Activated CD8-positive, alpha-beta memory T cell treated with anti-CD3 and anti-CD28 coated beads, Interleukin-2, amount 10 ng/mL, durations not matched to agents 7 days and 5 days (primary cell): ENCODE data around the gene KIF5B. TPM values are rescaled to one million over a fixed set of nuclear protein-coding genes. Genes with fewer than 3 reads are reported as not detected.
A peak's percentile ranks its signal among the peaks of the same experiment; 100 is the strongest.
"Not testable (repeated sequence)": the region's sequence is repeated elsewhere in the genome, so short reads cannot be mapped to it uniquely, and the experiment has no call there.

Experiments used
- ATAC-seq: fragments of 150-1000 bp; cut with Tn5 transposase; one replicate; pipeline ENCODE4 v1.10.0; 2021; ENCODE audit warnings: moderate library complexity
- CTCF ChIA-PET: fragments of 350-600 bp; sonication (Branson Sonifier 250); formaldehyde crosslinking; loops from one replicate; lab custom pipeline; 2021; ENCODE audit warnings: antibody characterized with exemption; lab: Charles Lee
- DNase-seq: peaks from one replicate; pipeline ENCODE4 v3.0.0-alpha.2; 2020
- H3K27ac Mint-ChIP-seq: one replicate; pipeline ENCODE4 v1.8.0; 2021; ENCODE audit warnings: mild to moderate bottlenecking, mixed read lengths
- H3K27me3 Mint-ChIP-seq: one replicate; pipeline ENCODE4 v1.8.0; 2021; ENCODE audit warnings: mixed read lengths
- H3K36me3 Mint-ChIP-seq: one replicate; pipeline ENCODE4 v1.8.0; 2021; ENCODE audit warnings: mild to moderate bottlenecking, mixed read lengths
- H3K4me1 Mint-ChIP-seq: one replicate; pipeline ENCODE4 v1.8.0; 2021; ENCODE audit warnings: mixed read lengths
- H3K4me3 Mint-ChIP-seq: one replicate; pipeline ENCODE4 v1.8.0; 2021; ENCODE audit warnings: mild to moderate bottlenecking, moderate library complexity, mixed read lengths
- H3K9me3 Mint-ChIP-seq: one replicate; pipeline ENCODE4 v1.8.0; 2022; ENCODE audit warnings: low read depth, mixed read lengths
- total RNA-seq, 2 experiments: library from RNA; stranded (reverse); gene quantifications; one replicate each; pipeline ENCODE4 v1.2.3, GENCODE V29; 2021

KIF5B gene
- total RNA-seq, 2 experiments from 2014 or later = 65.2 to 76.2 TPM

GRCh38 chr10:32051926-32052325, 4.3 kb downstream of the KIF5B start:
- peak overlapping the region; percentile 50 for H3K27ac Mint-ChIP-seq

GRCh38 chr10:32050177-32050576, 6.0 kb downstream of the KIF5B start:
- CTCF ChIA-PET = interaction anchor here (1.2 to 1.7 kb wide), 2 partner anchors 9 to 32 kb away, joined by 3 to 4 read pairs; no protein-coding TSS in a partner anchor
- H3K9me3 Mint-ChIP-seq = no peaks in the 10 kb centered on the region
- no peak overlapping the region for H3K4me3 Mint-ChIP-seq
- peaks cover 54% of the 10 kb centered on the region for H3K36me3 Mint-ChIP-seq
- H3K27me3 Mint-ChIP-seq = no peaks in the 10 kb centered on the region
- no peak for DNase-seq
- ATAC-seq = no peak
- peak overlapping the region; percentile 4 for H3K27ac Mint-ChIP-seq
- H3K4me1 Mint-ChIP-seq = peaks cover 65% of the 10 kb centered on the region

More at GRCh38 chr10:32051926-32052325, 4.3 kb downstream of the KIF5B start:
- no peak for DNase-seq
- Mint-ChIP-seq H3K9me3 (no peaks in the 10 kb centered on the region), H3K36me3 (peaks cover 43% of the 10 kb centered on the region), H3K4me1 (peaks cover 60% of the 10 kb centered on the region), H3K27me3 (no peaks in the 10 kb centered on the region), H3K4me3 (peak overlapping the region; percentile 27)
- no peak for ATAC-seq
- CTCF ChIA-PET = no interaction called here

- ATAC-seq (no peak), DNase-seq (no peak)
- H3K36me3 Mint-ChIP-seq = peaks cover 55% of the 10 kb centered on the region
- H3K27me3 Mint-ChIP-seq = no peaks in the 10 kb centered on the region
- peaks cover 71% of the 10 kb centered on the region for H3K4me1 Mint-ChIP-seq
- CTCF ChIA-PET = no interaction called here
- H3K27ac Mint-ChIP-seq = no peak overlapping the region
- H3K9me3 Mint-ChIP-seq = no peaks in the 10 kb centered on the region
- no peak overlapping the region for H3K4me3 Mint-ChIP-seq
Observed at GRCh38 chr10:32049113-32049512, 7.1 kb downstream of the KIF5B start.

GRCh38 chr10:32048282-32048681, 7.9 kb downstream of the KIF5B start:
- no peak overlapping the region for H3K4me3 Mint-ChIP-seq
- H3K4me1 Mint-ChIP-seq = peaks cover 76% of the 10 kb centered on the region
- CTCF ChIA-PET = no interaction called here
- DNase-seq = no peak
- no peak for ATAC-seq
- no peaks in the 10 kb centered on the region for H3K27me3 Mint-ChIP-seq
- peaks cover 58% of the 10 kb centered on the region for H3K36me3 Mint-ChIP-seq
- no peak overlapping the region for H3K27ac Mint-ChIP-seq
- H3K9me3 Mint-ChIP-seq = no peaks in the 10 kb centered on the region

- no peaks in the 10 kb centered on the region for H3K9me3 Mint-ChIP-seq
- no peak overlapping the region for H3K27ac Mint-ChIP-seq
- no peaks in the 10 kb centered on the region for H3K27me3 Mint-ChIP-seq
- peaks cover 76% of the 10 kb centered on the region for H3K4me1 Mint-ChIP-seq
- DNase-seq (no peak), ATAC-seq (no peak)
- no peak overlapping the region for H3K4me3 Mint-ChIP-seq
- CTCF ChIA-PET = no interaction called here
- peaks cover 61% of the 10 kb centered on the region for H3K36me3 Mint-ChIP-seq
Observed at GRCh38 chr10:32047881-32048280, 8.3 kb downstream of the KIF5B start.

- H3K27me3 Mint-ChIP-seq = no peaks in the 10 kb centered on the region
- peaks cover 61% of the 10 kb centered on the region for H3K36me3 Mint-ChIP-seq
- H3K4me1 Mint-ChIP-seq = peaks cover 71% of the 10 kb centered on the region
- ATAC-seq (no peak), DNase-seq (no peak)
- CTCF ChIA-PET = no interaction called here
- H3K4me3 Mint-ChIP-seq = no peak overlapping the region
- no peak overlapping the region for H3K27ac Mint-ChIP-seq
- no peaks in the 10 kb centered on the region for H3K9me3 Mint-ChIP-seq
Observed at GRCh38 chr10:32046151-32046550, 10.1 kb downstream of the KIF5B start.

- DNase-seq, H3K4me3 Mint-ChIP-seq, H3K27me3 Mint-ChIP-seq, H3K9me3 Mint-ChIP-seq, ATAC-seq: not testable (repeated sequence)
- H3K27ac Mint-ChIP-seq = peak overlapping the region; percentile 29
- H3K4me1 Mint-ChIP-seq = peaks cover 56% of the 10 kb centered on the region
- H3K36me3 Mint-ChIP-seq = peaks cover 54% of the 10 kb centered on the region
- CTCF ChIA-PET = interaction anchor here (1.3 kb wide), 1 partner anchor 30 kb away, joined by 4 read pairs; no protein-coding TSS in a partner anchor
Observed at GRCh38 chr10:32042730-32043129, 13.5 kb downstream of the KIF5B start.

GRCh38 chr10:32041290-32042028, 14.8 kb downstream of the KIF5B start:
- ATAC-seq = no peak
- H3K9me3 Mint-ChIP-seq = no peaks in the 10 kb centered on the region
- peaks cover 52% of the 10 kb centered on the region for H3K36me3 Mint-ChIP-seq
- peak overlapping the region; percentile 10 for H3K27ac Mint-ChIP-seq
- no peak overlapping the region for H3K4me3 Mint-ChIP-seq
- no peak for DNase-seq
- H3K4me1 Mint-ChIP-seq = peaks cover 47% of the 10 kb centered on the region
- CTCF ChIA-PET = interaction anchor here (0.9 to 1.2 kb wide), 2 partner anchors 9 to 13 kb away, joined by 3 to 4 read pairs; no protein-coding TSS in a partner anchor
- no peaks in the 10 kb centered on the region for H3K27me3 Mint-ChIP-seq

- H3K27me3 Mint-ChIP-seq = no peaks in the 10 kb centered on the region
- no peak for DNase-seq
- CTCF ChIA-PET = no interaction called here
- H3K4me3 Mint-ChIP-seq = no peak overlapping the region
- H3K36me3 Mint-ChIP-seq = peaks cover 48% of the 10 kb centered on the region
- H3K9me3 Mint-ChIP-seq = no peaks in the 10 kb centered on the region
- peaks cover 35% of the 10 kb centered on the region for H3K4me1 Mint-ChIP-seq
- no peak for ATAC-seq
- H3K27ac Mint-ChIP-seq = no peak overlapping the region
Observed at GRCh38 chr10:32039734-32040133, 16.5 kb downstream of the KIF5B start.

- ATAC-seq = no peak
- CTCF ChIA-PET = no interaction called here
- DNase-seq = no peak
- no peak overlapping the region for H3K27ac Mint-ChIP-seq
- H3K36me3 Mint-ChIP-seq = peaks cover 48% of the 10 kb centered on the region
- peaks cover 26% of the 10 kb centered on the region for H3K4me1 Mint-ChIP-seq
- H3K27me3 Mint-ChIP-seq = no peaks in the 10 kb centered on the region
- H3K4me3 Mint-ChIP-seq = no peak overlapping the region
- no peaks in the 10 kb centered on the region for H3K9me3 Mint-ChIP-seq
Observed at GRCh38 chr10:32038777-32039176, 17.4 kb downstream of the KIF5B start.

- Mint-ChIP-seq H3K4me1 (peaks cover 17% of the 10 kb centered on the region), H3K9me3 (no peaks in the 10 kb centered on the region), H3K27me3 (no peaks in the 10 kb centered on the region), H3K4me3 (no peak overlapping the region), H3K27ac (no peak overlapping the region), H3K36me3 (peaks cover 59% of the 10 kb centered on the region)
- ATAC-seq (no peak), DNase-seq (no peak)
- CTCF ChIA-PET = interaction anchor here (0.9 kb wide), 1 partner anchor 8 kb away, joined by 3 read pairs; no protein-coding TSS in a partner anchor
Observed at GRCh38 chr10:32036922-32037321, 19.3 kb downstream of the KIF5B start.

GRCh38 chr10:32035038-32035437, 21.2 kb downstream of the KIF5B start:
- Mint-ChIP-seq H3K27ac (no peak overlapping the region), H3K9me3 (no peaks in the 10 kb centered on the region), H3K4me3 (no peak overlapping the region), H3K36me3 (peaks cover 67% of the 10 kb centered on the region), H3K27me3 (no peaks in the 10 kb centered on the region), H3K4me1 (peaks cover 15% of the 10 kb centered on the region)
- DNase-seq (no peak), ATAC-seq (no peak)
- CTCF ChIA-PET = interaction anchor here (0.6 kb wide), 1 partner anchor 50 kb away, joined by 3 read pairs; no protein-coding TSS in a partner anchor

- CTCF ChIA-PET = no interaction called here
Observed at GRCh38 chr10:32033171-32033570, 23.1 kb downstream of the KIF5B start.

GRCh38 chr10:32031920-32032319, 24.3 kb downstream of the KIF5B start:
- H3K9me3 Mint-ChIP-seq = no peaks in the 10 kb centered on the region
- no peak overlapping the region for H3K4me3 Mint-ChIP-seq
- CTCF ChIA-PET = no interaction called here
- H3K4me1 Mint-ChIP-seq = peaks cover 17% of the 10 kb centered on the region
- DNase-seq (no peak), ATAC-seq (no peak)
- peaks cover 74% of the 10 kb centered on the region for H3K36me3 Mint-ChIP-seq
- no peaks in the 10 kb centered on the region for H3K27me3 Mint-ChIP-seq
- no peak overlapping the region for H3K27ac Mint-ChIP-seq

More at GRCh38 chr10:32033171-32033570, 23.1 kb downstream of the KIF5B start:
- Mint-ChIP-seq H3K4me3 (no peak overlapping the region), H3K9me3 (no peaks in the 10 kb centered on the region), H3K27me3 (no peaks in the 10 kb centered on the region), H3K27ac (no peak overlapping the region), H3K4me1 (peaks cover 17% of the 10 kb centered on the region), H3K36me3 (peaks cover 75% of the 10 kb centered on the region)
- ATAC-seq (no peak), DNase-seq (no peak)
